ENCODE results near the gene GSTCD. TPM values are rescaled to one million over a fixed set of nuclear protein-coding genes. Genes with fewer than 3 reads are reported as not detected.

The GSTCD gene
- total and polyA plus RNA-seq, 9 donors: 2.0 to 10.4 (median 6.0) TPM

- Histone ChIP-seq H3K36me3 (no peaks in the 10 kb centered on the region), H3K4me3 (peak overlapping the region; percentile 41), H3K27ac (peak overlapping the region in 1 of 2 donors; percentile 12), H3K4me1 (ENCODE audit: insufficient read depth) (peaks cover 6% of the 10 kb centered on the region), H3K27me3 (no peaks in the 10 kb centered on the region), H3K9me3 (no peaks in the 10 kb centered on the region)
- intact Hi-C loops (cut with DNase I): no loop called here
- DNase-seq: peak in 3 of 5 donors; percentile 16 to 39 (median 17)
- 1 to 2% (median 1%) methylated on average over 68 to 84 of the region's 84 CpGs for WGBS, 3 donors
- TF ChIP-seq POLR2A (IDR thresholded peaks at IDR 0.05) (no peak), EP300 (IDR thresholded peaks at IDR 0.05) (no peak)
- TF ChIP-seq, protein P1, sequence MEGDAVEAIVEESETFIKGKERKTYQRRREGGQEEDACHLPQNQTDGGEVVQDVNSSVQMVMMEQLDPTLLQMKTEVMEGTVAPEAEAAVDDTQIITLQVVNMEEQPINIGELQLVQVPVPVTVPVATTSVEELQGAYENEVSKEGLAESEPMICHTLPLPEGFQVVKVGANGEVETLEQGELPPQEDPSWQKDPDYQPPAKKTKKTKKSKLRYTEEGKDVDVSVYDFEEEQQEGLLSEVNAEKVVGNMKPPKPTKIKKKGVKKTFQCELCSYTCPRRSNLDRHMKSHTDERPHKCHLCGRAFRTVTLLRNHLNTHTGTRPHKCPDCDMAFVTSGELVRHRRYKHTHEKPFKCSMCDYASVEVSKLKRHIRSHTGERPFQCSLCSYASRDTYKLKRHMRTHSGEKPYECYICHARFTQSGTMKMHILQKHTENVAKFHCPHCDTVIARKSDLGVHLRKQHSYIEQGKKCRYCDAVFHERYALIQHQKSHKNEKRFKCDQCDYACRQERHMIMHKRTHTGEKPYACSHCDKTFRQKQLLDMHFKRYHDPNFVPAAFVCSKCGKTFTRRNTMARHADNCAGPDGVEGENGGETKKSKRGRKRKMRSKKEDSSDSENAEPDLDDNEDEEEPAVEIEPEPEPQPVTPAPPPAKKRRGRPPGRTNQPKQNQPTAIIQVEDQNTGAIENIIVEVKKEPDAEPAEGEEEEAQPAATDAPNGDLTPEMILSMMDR (IDR thresholded peaks at IDR 0.05): no peak
Measured at GRCh38 chr4:105895583-105896460, 187.2 kb downstream of the GSTCD start.

- Histone ChIP-seq H3K36me3 (no peaks in the 10 kb centered on the region), H3K9me3 (no peaks in the 10 kb centered on the region), H3K27me3 (no peaks in the 10 kb centered on the region), H3K4me1 (ENCODE audit: insufficient read depth) (peaks cover 6% of the 10 kb centered on the region), H3K27ac (no peak overlapping the region), H3K4me3 (peak overlapping the region; percentile 41)
- intact Hi-C loops (cut with DNase I): no loop called here
- WGBS, 3 donors: 5 to 8% (median 8%) methylated on average over 20 to 22 of the region's 22 CpGs
- no peak for DNase-seq
- no peak for TF ChIP-seq POLR2A (IDR thresholded peaks at IDR 0.05)
- no peak for TF ChIP-seq EP300 (IDR thresholded peaks at IDR 0.05)
- TF ChIP-seq, protein P1 (IDR thresholded peaks at IDR 0.05): no peak
Measured at GRCh38 chr4:105896461-105896942, 187.9 kb downstream of the GSTCD start.

Other genes starting within 250 kb of the GSTCD start
- gene PPA2, start 234.7 kb upstream of the GSTCD start, total RNA-seq: 100 to 1,000 TPM in 2 of 7 donors, 10 to 100 TPM in 5; 53.5 to 127 (median 65.6) TPM
- 10 to 100 TPM; 43.8 to 71.7 TPM for gene PPA2, start 234.7 kb upstream of the GSTCD start, polyA plus RNA-seq
- gene ARHGEF38, start 156.2 kb upstream of the GSTCD start, total RNA-seq: 1 to 10 TPM in 1 of 7 donors, under 1 TPM in 3, not detected in 3; 0.12 to 1.3 (median 0.24) TPM
- not detected for gene ARHGEF38, start 156.2 kb upstream of the GSTCD start, polyA plus RNA-seq
- 10 to 100 TPM in 6 of 7 donors, 1 to 10 TPM in 1; 8.2 to 18.5 (median 13.4) TPM for gene INTS12, start 95 bp upstream of the GSTCD start, total RNA-seq
- 10 to 100 TPM; 13.4 to 24.9 TPM for gene INTS12, start 95 bp upstream of the GSTCD start, polyA plus RNA-seq
- gene NPNT, start 186.7 kb downstream of the GSTCD start, total RNA-seq: 10 to 100 TPM in 4 of 7 donors, 1 to 10 TPM in 3; 4.3 to 33.0 (median 16.0) TPM
- gene NPNT, start 186.7 kb downstream of the GSTCD start, polyA plus RNA-seq: 10 to 100 TPM; 13.3 to 49.9 TPM